Measurements from ENCODE around the gene RNU6-1.

The RNU6-1 gene

DNA sequence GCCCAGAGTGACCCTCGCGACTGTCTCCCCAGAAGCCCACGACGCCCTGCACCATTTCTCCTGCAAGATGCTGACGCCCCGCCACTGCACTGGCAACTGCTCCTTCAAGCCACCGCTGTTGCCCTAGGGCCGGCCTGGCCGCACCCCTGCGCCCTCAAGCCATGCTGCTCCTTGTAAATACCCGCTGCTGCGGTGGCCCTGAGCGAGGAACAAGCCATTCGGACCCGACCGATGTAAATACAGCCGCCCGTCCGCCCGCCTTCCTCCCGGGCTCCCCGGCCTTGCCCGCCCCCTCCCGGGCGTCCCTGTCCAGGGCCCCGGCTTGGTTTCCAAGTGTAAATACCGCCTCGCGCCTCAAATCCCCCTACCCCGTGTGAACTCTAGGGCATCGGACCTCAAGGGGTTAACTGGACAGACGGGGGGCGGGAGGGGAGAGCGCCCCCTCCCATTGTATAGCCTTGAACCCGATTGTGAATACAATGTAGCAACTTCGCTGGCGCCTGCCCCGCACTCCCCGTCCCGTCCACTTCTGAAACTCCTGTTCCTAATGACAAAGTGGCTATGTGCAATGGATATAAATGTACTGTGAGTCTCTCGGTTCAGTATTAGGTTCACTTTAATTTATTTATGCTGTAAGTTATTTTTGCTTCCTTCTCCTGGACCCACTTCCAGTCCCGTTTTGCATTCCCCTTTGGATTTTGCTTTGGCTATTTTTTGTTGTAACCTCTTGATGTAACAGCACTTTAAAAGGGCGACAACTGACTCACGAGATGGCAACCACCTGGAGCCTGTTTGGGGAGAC, 5.9 kb downstream of the RNU6-1 start:
- peak; percentile 48 to 55 for DNase-seq
- TF ChIP-seq POLR2A (IDR thresholded peaks at IDR 0.05; ENCODE audit: low read length) (no peak), GATA1 (IDR thresholded peaks at IDR 0.05; ENCODE audit: low read depth, low read length) (no peak)

DNA sequence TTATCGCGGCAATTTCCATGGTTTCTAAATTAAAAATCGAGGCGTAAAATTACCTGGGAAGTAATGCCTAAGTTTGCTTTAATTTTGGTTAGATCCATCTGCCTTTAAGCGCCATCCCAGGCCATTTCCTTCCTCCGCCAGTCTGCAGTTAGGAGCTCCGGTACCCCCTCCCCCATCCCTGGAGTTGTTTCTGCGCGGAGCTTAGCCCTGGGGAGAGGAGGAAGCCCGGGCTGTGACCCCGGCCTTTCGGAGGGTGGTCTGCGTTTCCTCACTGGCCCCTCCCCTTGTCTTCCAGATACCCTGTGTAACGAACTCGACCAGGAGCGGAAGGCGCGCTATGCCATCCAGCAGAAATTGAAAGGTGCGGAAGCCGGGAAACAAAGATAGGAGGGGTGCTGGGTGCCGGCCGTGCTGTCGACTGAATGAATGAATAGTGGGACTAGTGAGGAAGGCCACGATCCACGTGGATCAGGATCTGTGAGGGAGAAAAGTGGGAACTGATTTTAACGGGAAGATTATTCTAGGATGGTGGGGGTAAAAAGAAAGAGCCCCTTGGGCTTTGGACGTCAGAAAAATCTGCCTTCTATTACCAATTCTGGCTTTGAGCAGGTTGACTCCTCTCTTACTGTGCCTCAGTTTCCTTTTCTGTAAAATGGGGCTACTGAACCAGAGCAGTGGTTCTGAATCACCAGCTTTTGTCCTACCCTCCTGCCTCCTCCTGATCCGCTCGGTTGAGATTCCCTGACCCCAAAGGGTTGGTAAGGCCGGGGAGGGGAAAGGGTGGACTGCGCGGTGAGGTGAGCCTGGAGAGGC, 6.7 kb downstream of the RNU6-1 start:
- TF ChIP-seq POLR2A (IDR thresholded peaks at IDR 0.05; ENCODE audit: low read length), result no peak
- DNase-seq, result no peak

DNA sequence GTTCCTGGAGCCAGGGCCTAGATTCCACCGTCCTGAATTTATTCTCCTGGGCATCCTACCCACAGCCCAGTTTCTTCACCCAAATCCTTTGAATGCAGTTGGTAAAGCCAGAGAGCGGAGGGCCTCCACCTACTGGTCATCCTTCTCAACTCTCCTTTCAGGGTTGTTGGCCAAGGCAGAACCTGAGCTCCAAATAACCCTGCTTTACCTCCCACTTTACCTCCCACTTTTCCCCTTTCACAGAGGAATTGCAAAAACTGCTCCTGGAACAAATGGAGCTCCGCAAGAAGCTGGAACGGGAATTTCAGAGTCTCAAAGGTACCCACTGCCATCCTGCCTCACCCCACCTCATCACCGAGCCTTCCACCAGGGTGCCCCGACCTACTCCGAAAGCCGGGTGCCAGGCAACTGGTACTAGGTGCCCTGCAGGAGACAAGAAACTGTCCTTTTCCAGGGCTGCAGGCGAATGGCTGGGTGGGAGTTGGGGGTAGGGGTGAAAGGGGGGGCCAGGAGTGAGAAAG, 7.8 kb downstream of the RNU6-1 start:
- no peak for DNase-seq
- TF ChIP-seq POLR2A (IDR thresholded peaks at IDR 0.05; ENCODE audit: low read length) (no peak), GATA1 (IDR thresholded peaks at IDR 0.05; ENCODE audit: low read depth, low read length) (no peak)

DNA sequence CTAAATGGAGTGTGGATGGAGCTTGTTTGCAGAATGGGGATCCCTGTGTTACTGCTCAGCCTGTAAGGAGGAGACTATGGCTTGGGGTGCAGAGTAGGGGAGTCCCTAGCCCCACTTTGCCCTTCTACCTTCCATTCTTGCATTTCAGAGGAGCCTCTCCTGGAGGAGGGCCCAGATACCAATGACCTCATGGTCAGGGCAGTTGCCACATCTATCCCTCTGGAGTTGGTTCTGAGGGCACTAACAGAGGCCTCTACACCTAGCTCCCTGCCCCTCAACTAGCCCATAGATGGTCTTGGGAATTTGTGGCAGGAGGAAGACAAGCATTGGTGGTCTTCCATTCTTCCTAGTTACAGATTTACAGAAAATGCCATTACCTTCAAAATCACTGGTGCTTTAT, 8.5 kb downstream of the RNU6-1 start:
- TF ChIP-seq POLR2A (IDR thresholded peaks at IDR 0.05; ENCODE audit: low read length) (no peak), GATA1 (IDR thresholded peaks at IDR 0.05; ENCODE audit: low read depth, low read length) (no peak)
- DNase-seq, result no peak

DNA sequence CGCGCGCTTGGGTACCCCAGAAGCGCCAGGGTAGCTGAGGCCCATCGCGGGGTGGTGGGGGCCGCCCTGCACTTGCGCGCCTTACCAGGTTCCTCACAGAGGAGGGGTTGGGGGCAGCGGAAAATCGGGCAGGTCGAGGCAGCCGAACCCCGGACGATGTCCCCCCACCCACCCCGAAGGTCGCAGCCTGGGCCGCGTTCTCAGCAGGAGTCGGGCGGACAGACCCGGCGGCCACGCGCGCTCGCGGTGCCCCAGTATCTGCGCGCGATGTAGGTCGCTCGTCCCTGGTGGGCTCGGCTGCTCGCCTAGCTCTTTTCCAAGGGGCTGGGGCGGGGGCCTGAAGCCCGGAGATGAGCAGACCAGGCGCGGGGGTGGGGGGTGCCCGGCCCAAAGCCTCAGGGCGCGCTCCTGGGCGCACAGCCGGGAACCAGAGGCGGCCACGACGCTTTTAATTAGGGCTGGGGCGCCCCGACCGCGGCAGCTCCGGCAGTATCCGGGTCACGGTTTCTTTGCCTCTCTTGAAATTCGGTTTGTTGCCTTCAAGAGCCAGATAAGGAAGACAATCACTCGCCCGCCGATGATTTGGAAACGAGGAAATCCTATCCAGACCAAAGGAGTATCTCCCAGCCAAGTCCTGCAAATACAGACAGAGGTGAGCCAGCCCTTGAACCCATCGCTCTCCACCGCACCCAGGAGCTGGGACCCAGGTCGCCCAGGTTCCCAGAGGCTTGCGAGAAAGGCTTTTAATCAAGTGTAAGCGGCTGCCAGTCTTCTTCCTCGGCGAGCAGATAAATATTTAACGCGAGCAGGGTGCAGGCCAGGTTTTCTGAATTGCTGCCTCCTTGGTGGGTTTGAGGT, 10.0 kb downstream of the RNU6-1 start:
- TF ChIP-seq POLR2A (IDR thresholded peaks at IDR 0.05; ENCODE audit: low read length), result no peak
- no peak for TF ChIP-seq GATA1 (IDR thresholded peaks at IDR 0.05; ENCODE audit: low read depth, low read length)
- DNase-seq, result no peak

DNA sequence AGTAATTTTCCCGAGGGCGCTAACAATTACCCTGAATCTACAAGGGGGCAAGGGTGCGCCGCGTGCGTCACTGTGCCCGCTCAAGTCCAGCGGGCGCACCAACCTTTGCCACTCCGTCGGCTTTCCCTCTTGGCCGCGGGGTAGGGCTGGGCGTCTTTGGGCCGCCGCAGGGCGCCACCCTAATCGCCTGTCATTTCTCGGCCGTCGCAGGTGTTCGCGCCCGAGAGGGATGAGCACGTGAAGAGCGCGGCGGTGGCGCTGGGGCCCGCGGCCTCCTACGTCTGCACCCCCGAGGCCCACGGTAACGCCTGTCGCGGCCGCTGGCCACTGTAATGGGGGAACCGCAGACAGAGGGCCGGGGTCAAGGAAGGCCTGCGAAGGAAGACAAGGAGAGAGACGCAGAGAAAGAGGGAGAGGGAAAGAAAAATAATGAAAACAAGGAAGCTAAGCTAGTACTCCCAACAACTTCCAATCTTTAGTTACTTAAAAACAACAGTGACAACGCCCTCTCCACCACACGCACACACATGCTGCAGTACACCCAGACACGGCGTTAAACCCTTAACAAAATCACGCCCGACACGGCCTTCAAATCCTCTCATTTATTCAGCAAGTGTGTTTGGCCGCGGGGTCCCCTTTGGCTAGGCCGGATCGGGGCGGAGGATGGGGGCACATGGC, 10.7 kb downstream of the RNU6-1 start:
- no peak for DNase-seq
- TF ChIP-seq GATA1 (IDR thresholded peaks at IDR 0.05; ENCODE audit: low read depth, low read length) (no peak), POLR2A (IDR thresholded peaks at IDR 0.05; ENCODE audit: low read length) (no peak)

DNA sequence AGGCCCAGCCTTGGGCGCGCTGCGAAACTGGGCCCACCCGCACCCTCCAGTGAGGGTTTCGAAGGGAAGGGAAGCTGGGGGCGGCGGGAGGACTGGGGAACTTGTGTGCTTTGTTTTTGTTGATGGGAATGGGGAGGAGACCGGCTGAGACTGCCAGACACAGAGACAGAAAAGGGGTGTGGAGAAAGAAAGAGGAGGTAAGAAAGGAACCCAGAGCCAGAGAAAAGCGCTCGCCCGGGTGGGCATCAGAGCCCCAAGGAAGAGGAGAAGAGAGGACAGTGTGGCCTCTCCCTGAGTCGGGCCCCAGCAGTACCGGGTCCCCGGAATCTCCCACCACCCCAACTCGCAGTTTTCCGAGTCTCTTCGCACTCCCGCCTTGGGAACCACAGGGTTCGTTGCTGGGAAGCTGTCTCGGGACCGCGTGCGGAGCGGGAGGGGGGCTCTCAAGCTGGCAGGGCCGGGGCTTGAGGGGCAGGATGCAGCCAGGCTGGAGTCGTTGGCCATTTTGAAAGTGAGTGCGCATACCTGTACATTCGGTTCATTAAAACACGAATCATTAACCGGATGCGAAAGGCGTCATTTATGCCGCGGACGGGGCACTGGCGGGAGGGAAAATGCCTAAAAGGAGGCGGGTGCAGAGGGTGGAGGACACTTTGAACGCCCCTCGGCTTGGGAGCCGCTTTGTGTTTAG, 11.4 kb downstream of the RNU6-1 start:
- no peak for TF ChIP-seq GATA1 (IDR thresholded peaks at IDR 0.05; ENCODE audit: low read depth, low read length)
- no peak for TF ChIP-seq POLR2A (IDR thresholded peaks at IDR 0.05; ENCODE audit: low read length)
- no peak for DNase-seq

DNA sequence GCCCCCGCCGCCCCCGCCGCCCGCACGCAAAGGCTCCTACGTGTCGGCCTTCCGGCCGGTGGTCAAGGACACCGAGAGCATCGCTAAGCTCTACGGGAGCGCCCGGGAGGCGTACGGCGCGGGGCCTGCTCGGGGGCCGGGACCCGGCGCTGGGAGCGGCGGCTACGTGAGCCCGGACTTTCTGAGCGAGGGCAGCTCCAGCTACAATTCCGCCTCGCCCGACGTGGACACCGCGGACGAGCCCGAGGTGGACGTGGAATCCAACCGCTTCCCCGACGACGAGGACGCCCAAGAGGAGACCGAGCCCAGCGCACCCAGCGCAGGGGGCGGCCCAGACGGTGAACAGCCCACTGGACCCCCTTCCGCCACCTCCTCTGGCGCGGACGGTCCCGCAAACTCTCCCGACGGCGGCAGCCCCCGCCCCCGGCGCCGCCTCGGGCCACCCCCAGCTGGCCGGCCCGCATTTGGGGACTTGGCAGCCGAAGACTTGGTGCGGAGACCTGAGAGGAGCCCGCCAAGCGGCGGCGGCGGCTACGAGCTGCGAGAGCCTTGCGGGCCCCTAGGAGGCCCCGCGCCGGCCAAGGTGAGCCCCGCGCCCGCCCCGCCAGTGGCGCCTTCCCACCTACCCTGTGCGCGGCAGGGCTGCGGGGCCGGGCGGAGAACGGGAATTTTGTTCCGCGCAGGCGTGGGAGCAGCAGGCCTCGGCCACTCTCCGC, 12.1 kb downstream of the RNU6-1 start:
- TF ChIP-seq GATA1 (IDR thresholded peaks at IDR 0.05; ENCODE audit: low read depth, low read length), result no peak
- no peak for TF ChIP-seq POLR2A (IDR thresholded peaks at IDR 0.05; ENCODE audit: low read length)
- no peak for DNase-seq

DNA sequence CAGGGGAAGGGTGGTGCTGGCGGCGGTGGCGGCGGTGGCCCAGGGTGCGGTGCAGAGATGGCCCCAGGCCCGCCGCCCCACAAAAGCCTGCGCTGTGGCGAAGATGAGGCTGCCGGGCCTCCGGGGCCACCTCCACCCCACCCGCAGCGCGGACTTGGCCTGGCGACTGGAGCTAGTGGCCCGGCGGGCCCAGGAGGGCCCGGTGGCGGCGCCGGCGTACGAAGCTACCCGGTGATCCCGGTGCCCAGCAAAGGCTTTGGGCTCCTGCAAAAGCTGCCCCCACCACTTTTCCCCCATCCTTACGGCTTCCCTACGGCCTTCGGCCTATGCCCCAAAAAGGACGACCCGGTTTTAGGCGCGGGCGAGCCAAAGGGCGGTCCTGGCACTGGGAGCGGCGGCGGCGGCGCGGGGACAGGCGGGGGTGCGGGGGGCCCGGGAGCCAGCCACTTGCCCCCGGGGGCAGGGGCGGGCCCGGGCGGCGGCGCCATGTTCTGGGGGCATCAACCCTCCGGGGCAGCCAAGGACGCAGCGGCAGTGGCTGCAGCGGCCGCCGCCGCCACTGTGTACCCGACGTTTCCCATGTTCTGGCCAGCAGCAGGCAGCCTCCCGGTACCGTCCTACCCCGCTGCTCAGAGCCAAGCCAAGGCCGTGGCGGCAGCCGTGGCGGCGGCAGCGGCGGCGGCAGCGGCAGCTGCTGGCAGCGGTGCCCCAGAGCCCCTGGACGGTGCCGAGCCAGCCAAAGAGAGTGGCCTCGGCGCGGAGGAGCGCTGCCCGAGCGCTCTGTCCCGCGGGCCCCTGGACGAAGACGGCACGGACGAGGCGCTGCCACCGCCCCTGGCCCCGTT, 12.9 kb downstream of the RNU6-1 start:
- no peak for DNase-seq
- TF ChIP-seq GATA1 (IDR thresholded peaks at IDR 0.05; ENCODE audit: low read depth, low read length), result no peak
- no peak for TF ChIP-seq POLR2A (IDR thresholded peaks at IDR 0.05; ENCODE audit: low read length)

DNA sequence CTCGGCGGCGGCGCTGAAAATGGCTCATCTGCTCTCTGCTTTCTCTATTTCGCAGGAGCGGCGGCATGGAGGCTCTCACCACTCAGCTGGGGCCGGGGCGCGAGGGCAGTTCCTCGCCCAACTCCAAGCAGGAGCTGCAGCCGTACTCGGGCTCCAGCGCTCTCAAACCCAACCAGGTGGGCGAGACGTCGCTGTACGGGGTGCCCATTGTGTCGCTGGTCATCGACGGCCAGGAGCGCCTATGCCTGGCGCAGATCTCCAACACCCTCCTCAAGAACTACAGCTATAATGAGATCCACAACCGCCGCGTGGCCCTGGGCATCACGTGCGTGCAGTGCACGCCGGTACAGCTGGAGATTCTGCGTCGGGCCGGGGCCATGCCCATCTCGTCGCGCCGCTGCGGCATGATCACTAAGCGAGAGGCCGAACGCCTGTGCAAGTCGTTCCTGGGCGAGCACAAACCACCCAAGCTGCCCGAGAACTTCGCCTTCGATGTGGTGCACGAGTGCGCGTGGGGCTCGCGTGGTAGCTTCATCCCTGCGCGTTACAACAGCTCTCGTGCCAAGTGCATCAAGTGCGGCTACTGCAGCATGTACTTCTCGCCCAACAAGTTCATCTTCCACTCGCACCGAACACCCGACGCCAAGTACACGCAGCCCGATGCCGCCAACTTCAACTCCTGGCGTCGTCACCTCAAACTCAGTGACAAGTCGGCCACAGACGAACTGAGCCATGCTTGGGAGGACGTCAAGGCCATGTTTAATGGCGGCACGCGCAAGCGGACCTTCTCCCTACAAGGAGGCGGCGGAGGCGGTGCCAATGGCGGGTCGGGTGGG, 13.7 kb downstream of the RNU6-1 start:
- TF ChIP-seq GATA1 (IDR thresholded peaks at IDR 0.05; ENCODE audit: low read depth, low read length) (no peak), POLR2A (IDR thresholded peaks at IDR 0.05; ENCODE audit: low read length) (no peak)
- DNase-seq, result peak; percentile 19 to 20
